Stimulated activated naive CD8-positive, alpha-beta T cell treated with anti-CD3 and anti-CD28 coated beads, Interleukin-15, amount 100 ng/mL, for 72 hours (primary cell): ENCODE data around the gene MNS1.
"Not testable (repeated sequence)": the region's sequence is repeated elsewhere in the genome, so short reads cannot be mapped to it uniquely, and the experiment has no call there.

Experiments
- ATAC-seq: fragments of 150-1000 bp; cut with Tn5 transposase; 2 replicates; pipeline ENCODE4 v1.10.0; 2021; ENCODE audit warnings: mild to moderate bottlenecking, moderate library complexity
- DNase-seq, 2 donors: peaks; one replicate each; pipeline ENCODE4 v3.0.0; 2021 to 2022
- H3K27ac Mint-ChIP-seq, 2 donors: one replicate each; pipeline ENCODE4 v1.8.0; 2022; ENCODE audit warnings: mild to moderate bottlenecking in 2 of 2, mixed read lengths in 2 of 2, moderate library complexity in 2 of 2
- H3K27me3 Mint-ChIP-seq: one replicate; pipeline ENCODE4 v1.8.0; 2022; ENCODE audit warnings: mixed read lengths
- H3K4me1 Mint-ChIP-seq: one replicate; pipeline ENCODE4 v1.8.0; 2022; ENCODE audit warnings: mild to moderate bottlenecking, mixed read lengths
- H3K4me3 Mint-ChIP-seq, 2 donors: one replicate each; pipeline ENCODE4 v1.8.0; 2022; ENCODE audit warnings: mild to moderate bottlenecking in 2 of 2, mixed read lengths in 2 of 2, moderate library complexity in 1 of 2
- H3K9me3 Mint-ChIP-seq, 2 donors: one replicate each; pipeline ENCODE4 v1.8.0; 2022; ENCODE audit warnings: mixed read lengths in 2 of 2

Gene MNS1

GRCh38 chr15:56410721-56411120 is 54.2 kb downstream of the MNS1 start:
- Mint-ChIP-seq H3K9me3 (no peaks in the 10 kb centered on the region), H3K27ac (no peak overlapping the region), H3K27me3 (no peaks in the 10 kb centered on the region), H3K4me3 (no peak overlapping the region), H3K4me1 (peaks cover 5% of the 10 kb centered on the region)
- DNase-seq (no peak), ATAC-seq (no peak)

DNA sequence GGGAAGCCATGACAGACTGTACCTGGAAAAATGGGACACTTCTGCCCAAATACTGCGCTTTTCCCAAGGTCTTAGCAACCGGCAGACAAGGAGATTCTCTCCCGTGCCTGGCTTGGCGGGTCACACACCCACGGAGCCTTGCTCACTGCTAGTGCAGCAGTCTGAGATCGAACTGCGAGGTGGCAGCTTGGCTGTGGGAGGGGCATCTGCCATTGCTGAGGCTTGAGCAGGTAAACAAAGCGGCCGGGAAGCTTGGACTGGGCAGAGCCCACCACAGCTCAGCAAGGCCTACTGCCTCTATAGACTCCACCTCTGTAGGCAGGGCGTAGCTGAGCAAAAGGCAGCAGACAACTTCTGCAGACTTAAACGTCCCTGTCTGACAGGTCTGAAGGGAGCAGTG is 65.7 kb downstream of the MNS1 start:
- not testable (repeated sequence) for H3K4me1 Mint-ChIP-seq, ATAC-seq, DNase-seq, H3K27ac Mint-ChIP-seq, H3K4me3 Mint-ChIP-seq
- H3K9me3 Mint-ChIP-seq = peaks cover 10 to 20% of the 10 kb centered on the region in 2 donors
- H3K27me3 Mint-ChIP-seq = peaks cover 22% of the 10 kb centered on the region

DNA sequence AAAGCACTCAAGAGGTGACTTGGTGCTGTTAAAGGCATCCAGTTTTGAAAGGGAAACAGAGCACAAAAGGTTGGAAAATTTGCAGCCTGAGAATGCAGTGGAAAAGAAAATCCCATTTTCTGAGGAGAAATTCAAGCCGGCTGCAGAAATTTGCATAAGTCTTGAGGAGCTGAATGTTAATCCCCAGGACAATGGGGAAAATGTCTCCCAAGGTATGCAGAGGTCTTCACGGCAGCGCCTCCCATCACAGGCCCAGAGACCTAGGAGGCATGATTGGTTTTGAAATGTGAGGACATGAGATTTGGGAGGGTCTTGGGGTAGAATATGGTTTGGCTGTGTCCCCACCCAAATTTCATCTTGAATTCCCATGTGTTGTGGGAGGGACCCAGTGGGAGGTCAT is 67.6 kb downstream of the MNS1 start:
- DNase-seq, H3K4me3 Mint-ChIP-seq, H3K4me1 Mint-ChIP-seq, H3K27ac Mint-ChIP-seq, ATAC-seq: not testable (repeated sequence)
- Mint-ChIP-seq H3K27me3 (peaks cover 22% of the 10 kb centered on the region), H3K9me3 (peaks cover 10 to 20% of the 10 kb centered on the region in 2 donors)

DNA sequence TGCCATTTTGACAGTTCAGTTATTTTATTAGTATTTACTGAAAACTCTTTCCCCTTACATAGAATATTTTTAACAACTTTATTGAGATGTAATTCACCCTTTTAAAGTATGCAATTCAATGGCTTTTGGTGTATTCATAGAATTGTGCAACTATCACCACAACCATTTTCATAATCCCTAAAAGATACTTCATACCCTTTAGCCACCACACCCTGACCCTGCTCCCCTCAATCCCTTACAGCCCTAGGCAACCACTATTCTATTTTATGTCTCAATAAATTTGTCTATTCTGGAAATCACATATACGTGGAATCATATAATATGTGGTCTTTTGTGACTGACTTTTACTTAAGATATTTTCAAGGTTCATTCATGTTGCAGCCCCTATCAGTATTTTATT is 70.0 kb downstream of the MNS1 start:
- no peak for DNase-seq
- no peak overlapping the region for H3K4me3 Mint-ChIP-seq
- peaks cover 4% of the 10 kb centered on the region for H3K4me1 Mint-ChIP-seq
- H3K9me3 Mint-ChIP-seq = peaks cover 4 to 5% of the 10 kb centered on the region in 2 donors
- peaks cover 2% of the 10 kb centered on the region for H3K27me3 Mint-ChIP-seq
- no peak overlapping the region for H3K27ac Mint-ChIP-seq
- ATAC-seq = no peak

- Mint-ChIP-seq H3K4me3 (no peak overlapping the region), H3K9me3 (peaks cover 0 to 5% of the 10 kb centered on the region in 2 donors), H3K27ac (no peak overlapping the region), H3K4me1 (peaks cover 4% of the 10 kb centered on the region), H3K27me3 (no peaks in the 10 kb centered on the region)
- DNase-seq (no peak), ATAC-seq (no peak)
Measured at GRCh38 chr15:56393277-56393676, 71.7 kb downstream of the MNS1 start.

DNA sequence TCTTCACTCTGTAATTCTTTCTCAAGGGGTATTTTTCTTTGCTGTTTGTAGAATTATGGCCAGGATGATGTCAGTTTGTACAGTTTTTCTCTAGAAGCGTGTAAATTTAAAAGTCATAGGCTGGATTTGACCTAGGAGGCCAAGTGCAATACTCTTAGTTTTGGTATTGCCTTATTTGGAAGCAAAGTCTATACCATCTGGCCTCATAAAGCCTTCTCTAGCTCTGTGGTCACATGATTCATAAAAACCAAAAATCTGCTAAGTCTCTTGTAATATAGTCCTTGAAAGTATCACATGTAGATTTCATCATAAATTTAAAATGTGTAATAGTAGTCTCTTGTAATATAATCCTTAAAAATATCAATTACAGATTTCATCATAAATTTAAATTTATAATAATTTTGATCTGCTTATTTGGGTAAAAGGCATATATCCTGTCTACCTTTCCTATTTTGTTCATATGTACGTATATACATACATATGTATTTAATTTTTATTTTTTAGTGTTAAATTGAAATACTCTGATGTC is 74.1 kb downstream of the MNS1 start:
- DNase-seq = no peak
- peaks cover 4% of the 10 kb centered on the region for H3K4me1 Mint-ChIP-seq
- H3K27ac Mint-ChIP-seq = no peak overlapping the region

DNA sequence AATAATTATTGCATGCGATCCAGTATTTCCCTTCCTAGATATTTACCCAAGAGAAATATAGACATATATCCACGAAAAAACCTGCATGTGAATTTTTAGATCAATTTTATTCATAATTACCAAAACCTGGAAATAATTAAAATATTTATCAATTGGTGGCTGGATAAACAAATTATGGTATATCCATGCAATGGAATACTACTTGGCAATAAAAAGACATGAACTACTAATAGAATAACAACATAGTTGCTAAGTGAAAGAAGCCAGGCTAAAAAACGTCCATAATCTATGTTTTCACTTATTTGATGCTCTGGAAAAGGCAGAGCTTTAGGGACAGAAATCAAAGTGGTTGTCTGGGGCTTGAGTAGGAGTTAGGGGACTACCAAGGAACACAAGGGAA is 79.0 kb downstream of the MNS1 start:
- H3K27ac Mint-ChIP-seq = no peak overlapping the region
- H3K9me3 Mint-ChIP-seq = peaks cover 5 to 10% of the 10 kb centered on the region in 2 donors
- H3K4me3 Mint-ChIP-seq = no peak overlapping the region
- ATAC-seq = no peak
- H3K27me3 Mint-ChIP-seq = no peaks in the 10 kb centered on the region
- no peak for DNase-seq
- H3K4me1 Mint-ChIP-seq = peaks cover 4% of the 10 kb centered on the region

More for the DNA sequence above, 74.1 kb downstream of the MNS1 start:
- no peaks in the 10 kb centered on the region for H3K9me3 Mint-ChIP-seq
- H3K27me3 Mint-ChIP-seq = no peaks in the 10 kb centered on the region
- H3K4me3 Mint-ChIP-seq = no peak overlapping the region
- peak; percentile 57 for ATAC-seq

DNA sequence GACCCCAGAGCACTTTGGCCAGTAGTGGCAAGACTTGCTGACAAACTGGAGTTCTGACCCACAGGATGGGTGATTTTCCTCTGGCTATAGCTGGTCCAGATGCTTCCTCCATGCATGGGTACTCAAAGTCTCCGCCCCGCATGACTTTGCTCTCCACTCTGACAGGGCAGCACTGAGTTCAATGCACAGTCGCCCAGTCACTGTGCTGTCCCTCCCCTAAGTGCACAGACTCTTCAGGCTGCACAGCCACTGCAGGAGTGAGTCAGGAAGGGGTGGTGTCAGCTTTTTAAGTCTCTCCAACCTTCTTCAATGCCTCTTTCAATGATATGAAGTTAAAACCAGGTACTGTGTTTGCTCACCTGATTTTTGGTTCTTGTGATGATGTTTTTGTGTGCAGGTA is 81.9 kb downstream of the MNS1 start:
- DNase-seq (no peak), ATAC-seq (no peak)
- Mint-ChIP-seq H3K9me3 (peaks cover 26 to 36% of the 10 kb centered on the region in 2 donors), H3K27ac (no peak overlapping the region), H3K27me3 (peaks cover 10% of the 10 kb centered on the region), H3K4me3 (no peak overlapping the region), H3K4me1 (no peaks in the 10 kb centered on the region)
